GM21360 (cell line): Measurements from ENCODE around the gene PRC1.

ENCODE experiments used
- ATAC-seq: cut with Tn5 transposase; IDR thresholded peaks from one replicate; pipeline ENCODE4 v1.9.1; 2021; ENCODE audit warnings: mild to moderate bottlenecking, moderate library complexity; ENCODE audit not compliant: unreplicated experiment

Gene PRC1

DNA sequence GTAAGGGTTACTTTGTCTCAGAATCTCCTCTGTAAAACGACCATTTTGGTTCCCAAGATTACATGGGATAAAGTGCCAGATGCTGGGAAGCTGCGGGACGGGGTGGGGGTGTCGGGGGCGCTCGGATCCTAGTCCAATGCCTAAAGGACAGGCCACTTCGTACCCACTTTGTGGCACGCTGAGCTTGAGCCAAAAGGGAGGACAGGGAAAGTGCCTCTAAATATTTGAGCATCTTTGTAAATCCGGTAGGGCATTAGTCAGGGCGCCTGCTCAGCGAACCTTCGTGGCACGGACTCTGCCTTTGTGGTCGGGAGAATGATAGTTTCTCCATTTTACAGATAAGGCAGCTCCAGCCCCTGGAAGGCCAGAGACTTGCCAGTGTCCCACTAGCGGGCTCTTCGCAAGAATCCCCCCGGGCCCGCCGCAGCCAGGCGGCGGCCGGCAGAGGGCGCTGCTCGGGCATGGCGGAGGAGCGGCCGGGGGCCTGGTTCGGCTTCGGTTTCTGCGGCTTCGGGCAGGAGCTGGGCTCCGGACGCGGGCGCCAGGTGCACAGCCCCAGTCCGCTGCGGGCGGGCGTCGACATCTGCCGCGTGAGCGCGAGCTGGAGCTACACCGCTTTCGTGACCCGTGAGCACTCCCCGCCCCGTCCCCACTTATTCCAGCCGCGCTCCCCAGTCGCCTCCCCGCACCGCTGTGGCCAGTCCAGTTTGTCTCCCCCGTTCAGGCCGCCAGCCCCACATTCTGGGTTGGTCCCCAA, 37.9 kb downstream of the PRC1 start:
- peak; percentile 22 for ATAC-seq

DNA sequence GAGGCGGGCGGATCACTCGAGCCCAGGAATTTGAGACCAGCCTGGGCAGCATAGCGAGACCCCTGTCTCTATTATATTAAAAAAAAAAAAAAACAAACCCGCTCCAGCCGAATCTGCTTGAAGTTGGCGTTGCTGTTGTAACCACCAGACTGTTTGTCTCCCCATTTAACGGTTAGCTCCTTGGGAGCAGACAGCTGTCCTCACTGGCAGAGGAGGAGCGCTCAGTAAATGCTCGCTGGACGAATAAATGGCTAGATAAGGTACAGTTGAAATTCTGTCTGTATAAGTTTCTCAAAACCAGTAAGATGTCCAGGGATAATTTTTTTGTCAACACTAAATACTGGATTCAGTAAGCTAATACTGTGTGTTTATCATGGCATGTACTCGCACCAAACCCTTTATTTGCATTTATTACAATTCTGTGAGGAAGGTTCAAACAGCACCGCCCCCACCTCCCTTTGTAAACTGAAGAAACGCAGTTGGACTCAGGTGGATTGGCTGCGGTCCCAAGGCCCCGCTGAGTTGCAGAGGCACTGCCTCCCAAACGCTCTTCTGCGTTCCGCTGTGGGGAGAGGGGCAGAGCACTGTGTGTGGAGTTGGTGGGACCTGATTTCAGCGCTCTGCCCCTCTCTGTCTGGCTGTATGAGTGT, 38.6 kb downstream of the PRC1 start:
- ATAC-seq, result no peak

DNA sequence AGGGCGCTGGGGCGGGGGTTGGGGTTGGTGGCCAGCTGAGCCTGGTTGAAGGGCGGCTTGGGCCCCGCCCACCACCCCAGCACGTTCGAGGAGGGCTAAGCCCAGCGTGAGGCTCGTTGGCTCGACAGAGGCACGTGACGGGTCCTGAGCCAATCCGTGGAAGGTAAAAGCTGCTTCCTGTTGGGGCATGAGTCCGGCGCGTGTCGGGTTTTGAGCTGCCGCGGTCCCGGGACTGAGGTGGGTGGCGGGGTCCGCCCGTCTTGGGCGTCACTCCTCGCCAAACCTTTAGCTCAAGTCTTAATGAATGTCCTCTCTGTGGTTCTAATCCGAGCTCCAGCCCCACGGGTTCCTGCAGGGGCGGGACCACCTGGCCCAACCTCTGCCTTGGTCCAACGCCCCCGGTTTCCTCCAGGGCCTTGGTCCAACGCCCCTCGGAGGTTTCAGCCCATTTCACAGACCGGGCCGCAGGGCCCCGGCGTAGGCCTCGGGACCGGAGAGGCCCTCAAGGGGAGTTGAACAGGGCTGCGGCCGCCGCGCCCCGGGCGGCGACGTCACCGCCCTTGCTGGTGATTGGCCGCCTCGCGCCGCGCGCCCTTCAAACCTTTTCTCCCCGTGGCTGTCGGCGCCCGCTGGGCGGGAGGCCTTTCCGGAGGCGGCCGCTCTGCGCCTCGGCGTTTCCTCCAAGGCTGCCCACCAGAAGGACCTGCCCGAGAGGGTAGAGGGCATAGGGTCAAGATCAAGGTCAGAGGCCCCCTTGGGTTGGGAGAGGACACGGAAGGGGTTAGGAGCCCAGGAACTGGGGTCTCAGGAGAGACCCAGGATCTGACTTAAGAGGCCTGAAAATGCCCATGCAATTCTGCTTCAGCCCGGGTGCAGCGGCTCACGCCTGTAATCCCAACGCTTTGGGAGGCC, 39.4 kb downstream of the PRC1 start, which contains the start of gene RCCD1:
TSS of gene RCCD1 (plus strand) at position 173 of the 912 bp plus-strand sequence. CDS start 1,851 bp downstream, outside the sequence.
- ATAC-seq, result peak; percentile 88

DNA sequence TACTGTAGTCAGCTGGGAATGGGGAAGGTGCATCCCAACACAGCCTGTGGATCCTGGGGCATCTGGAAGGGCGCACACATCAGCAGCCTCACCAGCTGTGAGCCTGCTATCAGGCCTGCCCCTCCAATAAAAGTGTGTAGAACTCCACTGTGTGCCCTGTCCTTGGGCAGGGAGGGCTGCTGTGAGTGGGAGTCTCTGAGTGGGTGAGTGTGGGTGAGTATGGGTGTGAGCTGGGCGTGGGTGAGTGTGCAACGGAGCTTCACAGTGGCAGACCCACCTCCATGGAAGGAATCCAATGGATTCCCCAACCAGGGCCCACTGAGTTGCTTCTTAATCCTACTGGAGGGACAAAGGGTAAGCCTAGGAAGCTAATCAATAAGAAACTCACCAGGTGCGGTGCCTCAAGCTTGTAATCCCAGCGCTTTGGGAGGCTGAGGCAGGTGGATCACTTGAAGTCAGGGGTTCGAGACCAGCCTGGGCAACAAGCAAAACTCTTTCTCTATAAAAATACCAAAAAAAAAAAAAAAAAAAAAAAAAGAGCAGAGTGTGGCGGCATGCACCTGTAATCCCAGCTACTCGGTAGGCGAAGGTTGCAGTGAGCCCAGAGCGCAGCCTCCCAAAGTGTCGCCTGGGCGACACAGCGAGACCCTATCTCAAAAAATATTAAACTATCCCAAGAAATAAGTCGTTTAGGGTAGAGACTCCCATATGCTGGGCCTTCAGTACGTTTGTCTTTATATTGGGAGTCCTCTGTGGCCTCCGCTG, 40.2 kb downstream of the PRC1 start:
- no peak for ATAC-seq

DNA sequence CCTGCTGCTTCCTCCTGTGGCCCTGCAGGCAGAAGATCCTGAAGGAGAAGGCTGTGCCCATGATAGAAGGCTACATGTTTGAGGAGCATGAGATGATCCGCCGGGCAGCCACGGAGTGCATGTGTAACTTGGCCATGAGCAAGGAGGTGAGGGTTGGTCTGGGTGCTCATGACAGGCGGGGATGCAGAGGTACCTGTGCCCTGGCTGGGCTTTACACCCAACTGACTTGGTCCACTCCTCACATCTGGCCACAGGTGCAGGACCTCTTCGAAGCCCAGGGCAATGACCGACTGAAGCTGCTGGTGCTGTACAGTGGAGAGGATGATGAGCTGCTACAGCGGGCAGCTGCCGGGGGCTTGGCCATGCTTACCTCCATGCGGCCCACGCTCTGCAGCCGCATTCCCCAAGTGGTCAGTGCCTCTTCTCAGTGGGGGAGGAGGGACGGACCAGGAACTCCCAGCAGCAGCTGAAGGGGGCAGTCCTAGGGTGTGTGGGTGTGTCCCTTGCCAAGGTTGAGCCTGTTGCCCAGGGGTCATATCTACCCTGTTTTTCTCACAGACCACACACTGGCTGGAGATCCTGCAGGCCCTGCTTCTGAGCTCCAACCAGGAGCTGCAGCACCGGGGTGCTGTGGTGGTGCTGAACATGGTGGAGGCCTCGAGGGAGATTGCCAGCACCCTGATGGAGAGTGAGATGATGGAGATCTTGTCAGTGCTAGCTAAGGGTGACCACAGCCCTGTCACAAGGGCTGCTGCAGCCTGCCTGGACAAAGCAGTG, 41.2 kb downstream of the PRC1 start:
- no peak for ATAC-seq

DNA sequence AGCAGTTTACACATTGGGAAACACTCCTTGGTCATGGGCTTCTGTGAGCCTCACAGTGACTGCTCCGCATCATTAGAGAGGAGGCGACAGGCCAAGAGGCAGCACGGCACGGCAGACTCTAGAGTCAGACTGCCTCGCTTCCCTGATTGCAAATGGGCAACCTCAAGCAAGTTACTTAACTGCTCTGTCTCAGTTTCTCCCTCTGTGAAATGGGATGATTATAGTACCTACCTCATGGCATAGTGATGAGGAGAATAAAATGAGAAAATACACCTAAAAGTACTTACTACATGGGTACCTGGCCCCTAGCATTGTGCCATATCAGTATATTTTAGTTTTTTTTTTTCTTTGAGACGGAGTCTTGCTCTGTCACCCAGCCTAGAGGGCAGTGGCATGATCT, 43.7 kb downstream of the PRC1 start:
- ATAC-seq, result no peak

DNA sequence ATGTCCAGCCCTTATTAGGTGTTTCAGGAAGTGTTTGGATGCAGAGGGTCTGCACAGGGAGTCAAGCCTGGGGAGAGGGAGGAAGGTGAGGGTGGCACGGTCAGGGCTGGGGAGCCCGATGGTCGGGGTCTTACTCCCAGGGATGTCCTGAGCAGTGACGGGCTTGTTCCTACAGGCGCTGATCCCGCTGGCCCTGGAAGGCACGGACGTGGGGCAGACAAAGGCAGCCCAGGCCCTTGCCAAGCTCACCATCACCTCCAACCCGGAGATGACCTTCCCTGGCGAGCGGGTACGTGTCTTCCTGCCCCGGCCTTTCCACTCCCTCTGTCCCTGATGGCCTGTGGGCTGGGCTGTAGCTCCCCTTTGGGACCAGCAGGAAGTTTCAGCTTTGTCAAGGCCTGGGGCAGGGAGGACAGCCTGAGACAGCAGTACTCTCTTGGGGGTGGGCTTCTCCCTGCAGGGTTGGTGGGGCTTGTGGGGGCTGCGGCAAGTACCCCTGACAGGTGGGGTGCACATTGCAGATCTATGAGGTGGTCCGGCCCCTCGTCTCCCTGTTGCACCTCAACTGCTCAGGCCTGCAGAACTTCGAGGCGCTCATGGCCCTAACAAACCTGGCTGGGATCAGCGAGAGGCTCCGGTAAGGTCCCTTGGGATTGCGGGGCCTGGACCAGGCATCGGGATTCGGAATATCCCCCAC, 44.2 kb downstream of the PRC1 start:
- no peak for ATAC-seq

DNA sequence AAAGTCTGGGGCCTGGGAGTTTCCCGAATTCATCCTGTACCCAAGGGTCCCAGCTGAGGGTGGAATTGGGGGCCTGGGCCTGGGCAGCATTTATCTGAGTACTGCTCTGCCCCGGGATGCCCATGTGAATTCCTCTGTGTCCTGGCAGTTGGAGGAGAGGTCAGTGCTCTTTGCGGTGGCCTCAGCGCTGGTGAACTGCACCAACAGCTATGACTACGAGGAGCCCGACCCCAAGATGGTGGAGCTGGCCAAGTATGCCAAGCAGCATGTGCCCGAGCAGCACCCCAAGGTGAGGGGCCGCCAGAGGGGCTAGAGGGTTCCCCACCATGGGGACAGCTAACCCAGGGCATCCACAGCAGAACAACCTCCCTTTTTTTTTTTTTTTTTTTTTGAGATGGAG, 45.8 kb downstream of the PRC1 start:
- ATAC-seq, result no peak

DNA sequence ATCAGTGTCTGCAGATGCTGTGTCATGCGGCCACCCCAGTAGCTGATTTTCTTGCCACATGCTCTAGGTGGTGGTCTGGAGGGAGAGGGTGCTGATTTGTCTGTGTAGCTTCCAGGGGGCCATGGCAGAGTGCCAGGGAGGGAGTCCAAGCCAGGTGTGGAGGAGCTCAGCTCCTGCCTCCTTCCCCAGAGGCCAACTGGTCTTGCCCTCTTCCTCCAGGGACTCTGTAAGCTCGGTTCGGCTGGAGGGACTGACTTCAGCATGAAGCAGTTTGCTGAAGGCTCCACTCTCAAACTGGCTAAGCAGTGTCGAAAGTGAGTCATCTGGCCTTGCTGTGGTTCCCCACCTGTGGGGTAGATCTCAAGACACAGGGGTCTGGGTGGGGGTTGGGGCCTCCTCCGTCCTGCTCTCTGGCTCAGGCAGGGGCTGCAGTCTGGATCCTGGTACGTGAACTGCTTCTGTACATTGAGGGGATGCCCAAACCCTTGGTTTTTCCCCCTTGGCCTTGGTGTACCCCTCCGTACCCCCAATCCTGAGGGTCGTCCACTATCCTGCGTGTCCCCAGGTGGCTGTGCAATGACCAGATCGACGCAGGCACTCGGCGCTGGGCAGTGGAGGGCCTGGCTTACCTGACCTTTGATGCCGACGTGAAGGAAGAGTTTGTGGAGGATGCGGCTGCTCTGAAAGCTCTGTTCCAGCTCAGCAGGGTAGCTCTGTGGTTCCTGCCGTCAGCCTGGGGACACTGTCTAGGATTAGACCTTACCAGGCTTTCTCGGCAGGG, 46.6 kb downstream of the PRC1 start:
- no peak for ATAC-seq

DNA sequence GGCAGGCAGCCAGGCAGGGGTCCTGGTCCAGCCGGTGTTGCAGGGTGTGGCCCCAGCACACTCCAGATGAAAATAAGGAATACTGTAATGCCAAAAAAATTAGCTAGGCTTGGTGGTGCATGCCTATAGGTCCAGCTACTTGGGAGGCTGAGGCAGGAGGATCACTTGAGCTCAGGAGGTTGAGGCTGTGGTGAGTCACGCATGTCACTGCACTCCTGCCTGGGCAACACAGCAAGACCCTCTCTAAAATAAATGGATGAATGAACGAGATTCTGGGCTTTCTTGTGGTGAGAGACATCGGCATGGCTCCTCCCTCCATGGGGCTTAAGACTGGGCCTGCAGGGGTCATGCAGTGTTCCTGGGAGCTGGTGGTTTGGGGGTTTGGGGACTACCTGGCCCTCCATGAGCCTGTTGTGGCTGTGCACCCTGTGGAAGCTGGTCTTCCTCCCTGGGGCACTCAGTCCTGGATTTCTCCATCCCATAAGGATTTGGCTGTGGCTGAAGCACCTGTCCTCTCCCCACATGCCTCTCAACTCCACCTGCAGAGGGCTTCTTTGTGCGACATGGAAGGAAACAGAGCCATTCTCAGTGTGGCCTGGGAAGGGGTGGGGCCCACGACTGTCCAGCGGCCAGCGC, 47.3 kb downstream of the PRC1 start:
- no peak for ATAC-seq

DNA sequence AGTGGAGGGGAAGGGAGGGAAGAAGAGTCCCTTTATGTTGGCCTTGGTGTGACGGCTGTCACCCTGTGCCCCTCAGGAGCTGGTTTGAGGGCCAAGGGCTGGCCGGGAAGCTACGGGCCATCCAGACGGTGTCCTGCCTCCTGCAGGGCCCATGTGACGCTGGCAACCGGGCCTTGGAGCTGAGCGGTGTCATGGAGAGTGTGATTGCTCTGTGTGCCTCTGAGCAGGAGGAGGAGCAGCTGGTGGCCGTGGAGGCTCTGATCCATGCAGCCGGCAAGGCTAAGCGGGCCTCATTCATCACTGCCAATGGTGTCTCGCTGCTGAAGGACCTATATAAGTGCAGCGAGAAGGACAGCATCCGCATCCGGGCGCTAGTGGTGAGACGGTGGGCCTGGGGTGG, 47.8 kb downstream of the PRC1 start:
- ATAC-seq, result no peak

DNA sequence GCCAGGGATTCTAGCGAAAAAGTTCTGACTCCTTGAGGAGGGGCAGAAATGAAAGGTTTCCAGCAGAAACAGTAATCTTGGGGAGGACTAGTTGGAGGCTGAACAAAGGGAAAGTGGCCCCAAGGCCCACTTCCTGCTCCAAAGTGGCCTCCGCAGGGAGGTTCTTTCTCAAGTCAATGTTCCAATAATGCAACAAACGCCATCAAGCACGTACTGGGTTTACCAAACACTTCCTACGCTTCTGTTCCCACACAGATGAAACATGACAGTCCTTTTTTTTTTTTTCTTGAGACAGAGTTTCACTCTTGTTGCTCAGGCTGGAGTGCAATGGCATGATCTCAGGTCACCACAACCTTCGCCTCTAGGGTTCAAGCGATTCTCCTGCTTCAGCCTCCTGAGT, 49.2 kb downstream of the PRC1 start:
- ATAC-seq, result no peak

DNA sequence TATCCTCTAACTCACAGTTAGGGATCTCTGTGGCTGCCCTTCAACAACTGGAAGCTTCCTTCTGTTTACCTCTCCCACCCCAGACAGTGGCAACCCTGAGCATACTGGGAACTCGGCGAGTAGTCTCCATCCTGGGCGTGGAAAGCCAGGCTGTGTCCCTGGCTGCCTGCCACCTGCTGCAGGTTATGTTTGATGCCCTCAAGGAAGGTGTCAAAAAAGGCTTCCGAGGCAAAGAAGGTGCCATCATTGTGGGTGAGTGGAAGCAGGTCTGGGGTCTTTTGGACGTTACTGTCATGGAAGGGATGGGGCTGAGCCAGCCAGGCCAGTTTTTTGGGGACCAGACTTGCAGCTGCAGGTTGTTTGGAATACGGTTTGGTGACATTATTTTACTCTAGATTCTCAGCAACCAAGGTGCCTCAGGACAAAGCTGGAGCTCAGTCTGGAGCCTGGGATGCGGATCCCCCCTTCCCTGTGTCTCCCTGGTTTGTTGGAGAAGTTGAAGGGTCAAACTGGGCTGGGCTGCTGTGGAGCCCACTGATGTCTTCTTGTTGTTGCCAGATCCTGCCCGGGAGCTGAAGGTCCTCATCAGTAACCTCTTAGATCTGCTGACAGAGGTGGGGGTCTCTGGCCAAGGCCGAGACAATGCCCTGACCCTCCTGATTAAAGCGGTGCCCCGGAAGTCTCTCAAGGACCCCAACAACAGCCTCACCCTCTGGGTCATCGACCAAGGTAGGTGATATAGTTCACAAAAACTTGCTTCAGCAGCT, 51.8 kb downstream of the PRC1 start:
- no peak for ATAC-seq

DNA sequence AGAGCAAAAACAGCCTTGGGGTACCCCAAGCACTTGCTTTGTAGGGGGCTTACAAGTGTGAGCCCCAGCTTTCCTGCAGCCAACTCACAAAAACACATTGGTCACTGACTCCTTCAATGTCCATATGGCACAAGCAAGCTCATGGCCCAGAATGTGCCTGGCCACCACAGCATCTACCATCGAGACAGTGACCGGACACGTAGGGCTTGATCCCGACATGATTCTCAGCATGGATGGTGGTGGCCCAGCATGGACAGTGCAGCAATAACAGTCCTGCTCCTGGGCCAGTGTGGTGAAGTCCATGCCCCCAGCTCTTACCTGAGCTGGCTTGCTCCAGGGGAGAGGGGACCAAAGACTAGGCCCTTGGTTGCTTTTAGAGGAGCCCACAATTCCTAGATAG, 53.3 kb downstream of the PRC1 start:
- ATAC-seq, result no peak

DNA sequence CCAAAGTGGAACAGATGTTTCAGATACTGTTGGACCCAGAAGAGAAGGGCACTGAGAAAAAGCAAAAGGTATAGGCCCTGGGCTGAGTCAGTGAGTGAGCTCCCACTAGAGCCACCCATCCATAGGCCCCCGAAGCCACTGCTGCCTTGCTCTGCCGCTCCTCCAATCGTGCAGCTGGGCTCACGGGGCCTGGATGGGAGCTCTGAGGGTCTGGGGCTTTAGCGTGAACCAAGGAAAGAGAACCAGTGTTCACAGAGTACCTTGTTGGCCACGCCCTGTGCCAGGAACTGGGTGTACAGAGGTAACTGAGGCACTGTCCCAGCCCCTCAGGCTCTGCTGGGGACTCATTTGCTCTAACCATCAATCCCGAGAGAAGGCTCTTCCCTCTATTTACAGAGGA, 54.6 kb downstream of the PRC1 start:
- no peak for ATAC-seq

DNA sequence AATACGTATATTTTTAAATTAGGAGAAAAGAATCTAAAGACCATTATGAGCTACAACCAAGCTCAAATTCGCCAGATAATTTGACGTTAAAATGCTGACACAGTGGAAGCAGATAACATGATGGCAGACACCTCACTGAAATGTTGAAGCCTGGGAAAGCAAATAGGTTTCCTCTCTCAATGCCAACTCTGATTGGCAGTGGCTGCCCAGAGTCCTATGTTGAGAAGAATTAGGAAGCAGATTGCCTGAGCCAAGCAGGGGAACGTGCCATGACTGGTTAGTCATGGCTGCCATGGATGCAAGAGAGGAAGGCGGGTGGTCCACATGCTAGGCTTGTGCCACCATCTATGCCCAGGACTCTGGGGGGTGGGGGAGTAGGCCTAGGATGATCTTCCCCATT, 56.1 kb downstream of the PRC1 start:
- no peak for ATAC-seq

DNA sequence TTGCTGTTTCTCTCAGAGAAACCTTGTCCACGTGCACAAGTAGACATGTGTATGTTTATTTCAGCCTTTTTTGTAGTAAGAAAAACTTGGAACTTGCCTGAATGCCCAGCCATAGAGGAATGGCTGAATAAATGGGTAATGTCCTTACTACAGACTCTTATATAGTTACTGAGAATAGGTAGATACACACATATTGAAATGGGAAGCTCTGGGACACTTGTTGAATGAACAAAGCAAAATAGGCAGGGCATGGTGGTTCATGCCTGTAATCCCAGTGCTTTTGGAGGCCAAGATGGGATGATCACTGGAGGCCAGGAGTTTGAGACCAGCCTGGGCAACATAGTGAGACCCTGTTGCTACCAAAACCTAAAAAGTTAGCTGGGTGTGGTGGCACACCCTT, 57.5 kb downstream of the PRC1 start:
- no peak for ATAC-seq
